ENCODE data around the gene MRPL40.
A peak's percentile ranks its signal among the peaks of the same experiment; 100 is the strongest.

Gene MRPL40

DNA sequence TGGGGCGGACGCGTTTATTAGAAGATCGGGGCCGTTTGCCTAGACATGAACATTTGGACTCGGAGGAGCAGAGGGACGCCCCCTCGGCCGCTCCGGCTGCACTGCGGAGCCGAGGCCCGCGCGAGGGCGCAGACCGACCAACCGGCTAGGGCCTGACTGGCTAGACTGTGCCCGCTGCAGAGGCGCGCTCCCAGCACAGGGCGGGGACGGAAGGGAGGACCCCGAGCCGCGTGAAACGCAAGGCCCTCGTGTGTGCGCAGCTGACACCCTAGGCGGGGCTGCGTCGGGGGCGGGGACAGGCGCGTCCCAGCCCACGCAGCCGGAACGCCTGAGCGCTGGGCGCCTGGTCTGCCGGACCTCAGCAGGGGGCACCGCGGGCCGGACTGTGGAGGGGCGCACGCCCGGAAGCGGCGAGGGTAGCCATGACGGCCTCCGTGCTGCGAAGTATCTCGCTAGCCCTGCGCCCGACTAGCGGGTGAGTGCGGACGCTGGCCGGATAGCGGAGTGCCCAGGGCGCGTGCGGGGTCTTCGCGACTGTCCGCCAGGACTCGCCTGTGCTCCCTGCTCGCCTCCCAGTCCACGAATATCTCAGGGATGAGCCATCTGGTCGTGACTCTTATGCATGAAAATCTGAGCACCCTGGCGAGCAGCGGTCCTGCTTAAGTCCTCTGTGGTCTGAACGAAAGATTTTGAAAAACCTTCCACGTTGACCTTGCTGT, at the start of gene MRPL40:
Gene MRPL40 (plus strand): TSS at position 413 of the 719 bp plus-strand sequence. CDS start 10 bp downstream, at position 423.
- TF ChIP-seq, protein P1, sequence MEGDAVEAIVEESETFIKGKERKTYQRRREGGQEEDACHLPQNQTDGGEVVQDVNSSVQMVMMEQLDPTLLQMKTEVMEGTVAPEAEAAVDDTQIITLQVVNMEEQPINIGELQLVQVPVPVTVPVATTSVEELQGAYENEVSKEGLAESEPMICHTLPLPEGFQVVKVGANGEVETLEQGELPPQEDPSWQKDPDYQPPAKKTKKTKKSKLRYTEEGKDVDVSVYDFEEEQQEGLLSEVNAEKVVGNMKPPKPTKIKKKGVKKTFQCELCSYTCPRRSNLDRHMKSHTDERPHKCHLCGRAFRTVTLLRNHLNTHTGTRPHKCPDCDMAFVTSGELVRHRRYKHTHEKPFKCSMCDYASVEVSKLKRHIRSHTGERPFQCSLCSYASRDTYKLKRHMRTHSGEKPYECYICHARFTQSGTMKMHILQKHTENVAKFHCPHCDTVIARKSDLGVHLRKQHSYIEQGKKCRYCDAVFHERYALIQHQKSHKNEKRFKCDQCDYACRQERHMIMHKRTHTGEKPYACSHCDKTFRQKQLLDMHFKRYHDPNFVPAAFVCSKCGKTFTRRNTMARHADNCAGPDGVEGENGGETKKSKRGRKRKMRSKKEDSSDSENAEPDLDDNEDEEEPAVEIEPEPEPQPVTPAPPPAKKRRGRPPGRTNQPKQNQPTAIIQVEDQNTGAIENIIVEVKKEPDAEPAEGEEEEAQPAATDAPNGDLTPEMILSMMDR (IDR thresholded peaks at IDR 0.05; ENCODE audit: extremely low read depth, insufficient read depth, missing control alignments) = no peak
- in situ Hi-C loops (cut with MboI; ENCODE audit: low pct_unique_long_range_greater_than_20kb, low sequenced_read_pairs, unreplicated experiment) = no loop called here
- peak; percentile 97 for DNase-seq (ENCODE audit: low spot score)

DNA sequence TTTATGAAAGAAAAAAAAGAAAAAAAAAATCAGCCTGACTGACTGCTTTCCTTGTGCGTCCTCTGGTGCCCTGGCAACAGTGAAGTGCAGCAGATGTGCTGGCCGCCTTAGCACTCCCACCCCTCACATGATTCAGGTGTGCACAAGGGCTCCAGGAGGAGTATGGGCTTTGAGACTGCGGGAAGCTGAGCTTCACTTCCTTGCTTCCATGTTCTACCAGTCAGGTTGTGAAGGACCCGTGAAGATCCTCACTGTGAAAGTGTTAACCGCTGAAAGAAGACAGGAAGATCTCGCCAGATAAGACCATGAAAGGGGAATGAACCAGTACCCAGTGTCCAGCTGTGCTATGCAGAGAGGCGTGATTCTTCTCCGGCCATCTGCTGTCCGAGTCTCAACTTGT, 49.1 kb upstream of the MRPL40 start:
- in situ Hi-C loops (cut with MboI; ENCODE audit: low pct_unique_long_range_greater_than_20kb, low sequenced_read_pairs, unreplicated experiment) = no loop called here
- no peak for DNase-seq (ENCODE audit: low spot score)
- TF ChIP-seq, protein P1 (IDR thresholded peaks at IDR 0.05; ENCODE audit: extremely low read depth, insufficient read depth, missing control alignments) = no peak

DNA sequence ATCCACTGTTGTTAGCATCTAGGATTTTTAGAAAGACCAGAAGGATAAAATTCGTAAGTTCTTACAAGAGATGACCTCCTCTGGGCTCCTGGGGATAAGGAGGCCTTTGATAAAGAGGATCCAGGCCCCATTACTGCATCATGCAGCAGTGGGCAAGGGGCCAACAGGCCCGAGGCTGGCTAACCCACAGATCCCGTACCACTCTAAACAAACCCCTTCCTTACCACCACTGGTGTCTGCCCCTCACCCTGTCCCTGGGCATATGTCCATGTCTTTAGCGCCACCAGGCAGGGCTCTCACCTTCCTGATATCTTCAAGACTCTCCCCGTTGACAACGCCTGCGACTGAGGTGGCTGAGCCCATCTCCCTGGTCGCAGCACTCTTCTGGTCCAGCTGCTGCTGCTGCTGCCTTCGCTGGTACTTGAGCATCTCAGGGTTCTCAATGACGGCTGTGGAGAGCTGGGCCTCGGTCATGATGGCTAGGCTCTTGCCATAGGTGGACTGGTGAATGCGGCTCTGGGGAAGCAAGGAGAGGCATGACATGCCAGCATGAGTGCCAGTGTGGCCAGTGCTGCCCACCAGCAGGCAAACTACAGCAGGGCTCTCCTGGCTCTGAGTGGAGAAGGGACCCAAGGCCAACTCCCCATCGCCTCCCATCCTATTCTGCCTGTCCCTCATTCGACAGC, 47.0 kb upstream of the MRPL40 start:
- TF ChIP-seq, protein P1 (IDR thresholded peaks at IDR 0.05; ENCODE audit: extremely low read depth, insufficient read depth, missing control alignments) = no peak
- no peak for DNase-seq (ENCODE audit: low spot score)
- in situ Hi-C loops (cut with MboI; ENCODE audit: low pct_unique_long_range_greater_than_20kb, low sequenced_read_pairs, unreplicated experiment) = no loop called here

DNA sequence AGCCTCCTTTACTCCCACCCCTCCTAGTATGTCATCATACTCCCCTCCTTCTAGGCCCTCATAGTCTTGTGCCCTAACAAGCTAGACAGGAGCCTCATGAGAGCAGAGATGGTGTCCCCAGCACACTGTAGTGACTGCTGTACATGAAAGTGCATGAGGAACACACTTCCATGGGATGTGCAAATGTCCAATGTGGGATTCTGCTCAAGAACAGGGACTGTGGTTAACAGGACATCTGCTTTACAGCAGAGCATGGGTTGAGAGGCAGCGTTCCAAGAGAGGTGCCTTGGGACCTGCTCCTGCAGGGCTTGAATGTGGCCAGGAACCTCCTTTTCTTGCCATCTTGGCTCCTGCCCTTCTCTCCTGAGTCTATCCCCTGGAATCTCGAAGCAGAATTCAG, 46.1 kb upstream of the MRPL40 start:
- TF ChIP-seq, protein P1 (IDR thresholded peaks at IDR 0.05; ENCODE audit: extremely low read depth, insufficient read depth, missing control alignments) = no peak
- no peak for DNase-seq (ENCODE audit: low spot score)
- in situ Hi-C loops (cut with MboI; ENCODE audit: low pct_unique_long_range_greater_than_20kb, low sequenced_read_pairs, unreplicated experiment) = no loop called here

DNA sequence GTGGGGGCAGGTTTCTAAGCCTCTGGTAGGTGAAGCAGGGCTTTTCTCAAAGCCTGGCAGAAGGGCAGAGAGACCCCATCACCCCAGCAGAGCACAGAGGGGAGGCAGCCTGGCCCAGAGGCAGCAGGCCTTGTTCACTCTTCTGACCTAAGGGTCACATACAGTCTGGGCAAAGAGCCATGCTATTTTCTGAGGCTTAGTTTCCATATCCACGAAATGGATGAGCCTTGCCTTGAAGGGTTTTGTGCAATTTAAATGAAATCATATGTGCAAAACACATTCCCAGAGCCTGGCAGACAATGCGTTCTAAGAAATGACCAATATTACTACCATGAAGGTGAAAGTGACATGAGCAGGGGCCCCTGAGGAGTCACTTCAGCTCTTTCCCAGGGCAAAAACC, 45.3 kb upstream of the MRPL40 start:
- no peak for DNase-seq (ENCODE audit: low spot score)
- in situ Hi-C loops (cut with MboI; ENCODE audit: low pct_unique_long_range_greater_than_20kb, low sequenced_read_pairs, unreplicated experiment) = no loop called here
- TF ChIP-seq, protein P1 (IDR thresholded peaks at IDR 0.05; ENCODE audit: extremely low read depth, insufficient read depth, missing control alignments) = no peak

DNA sequence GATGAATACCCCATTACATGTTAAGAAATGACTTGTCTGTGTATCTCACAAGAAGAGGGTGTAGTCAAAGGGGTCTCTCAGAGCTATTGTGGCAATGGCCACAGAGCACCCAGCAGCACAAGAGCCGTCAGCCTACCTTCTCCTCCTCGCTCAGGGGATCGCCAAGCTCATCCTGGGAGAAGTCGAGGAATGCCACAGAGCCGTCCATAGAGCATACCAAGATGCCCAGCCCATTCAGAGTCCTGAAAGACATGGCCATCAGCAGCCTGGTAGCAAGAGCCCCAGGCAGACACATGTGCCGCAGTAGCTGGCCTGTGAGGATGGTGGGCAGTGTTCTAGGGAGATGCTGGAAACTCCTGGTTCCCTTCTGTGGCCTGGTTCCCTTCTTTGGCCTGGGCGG, 44.8 kb upstream of the MRPL40 start:
- in situ Hi-C loops (cut with MboI; ENCODE audit: low pct_unique_long_range_greater_than_20kb, low sequenced_read_pairs, unreplicated experiment) = no loop called here
- TF ChIP-seq, protein P1 (IDR thresholded peaks at IDR 0.05; ENCODE audit: extremely low read depth, insufficient read depth, missing control alignments) = no peak
- no peak for DNase-seq (ENCODE audit: low spot score)

Data from GM13977 (cell line).